Subcutaneous adipose tissue (tissue), 4 donors: Measurements from ENCODE around the gene HPD. TPM values are rescaled to one million over a fixed set of nuclear protein-coding genes. Genes with fewer than 3 reads are reported as not detected.

Source experiments
- CTCF ChIP-seq: fragments of 450-650 bp; IDR thresholded peaks from one replicate; pipeline ENCODE4 v1.5.1; 2016; ENCODE audit warnings: low read depth, mild to moderate bottlenecking, control low read depth, antibody characterized with exemption, moderate library complexity
- total RNA-seq, 4 donors: library from RNA; depleted of rRNA; stranded (reverse); fragments of >200 nt; gene quantifications; one replicate each; pipeline ENCODE4 v1.1.0, GENCODE V29; 2016

The HPD gene
- total RNA-seq, 4 donors from 2014 or later: 0.34 to 0.94 (median 0.74) TPM

GRCh38 chr12:121810833-121811433 lies 47.7 kb downstream of the HPD start:
- no peak for TF ChIP-seq CTCF

DNA sequence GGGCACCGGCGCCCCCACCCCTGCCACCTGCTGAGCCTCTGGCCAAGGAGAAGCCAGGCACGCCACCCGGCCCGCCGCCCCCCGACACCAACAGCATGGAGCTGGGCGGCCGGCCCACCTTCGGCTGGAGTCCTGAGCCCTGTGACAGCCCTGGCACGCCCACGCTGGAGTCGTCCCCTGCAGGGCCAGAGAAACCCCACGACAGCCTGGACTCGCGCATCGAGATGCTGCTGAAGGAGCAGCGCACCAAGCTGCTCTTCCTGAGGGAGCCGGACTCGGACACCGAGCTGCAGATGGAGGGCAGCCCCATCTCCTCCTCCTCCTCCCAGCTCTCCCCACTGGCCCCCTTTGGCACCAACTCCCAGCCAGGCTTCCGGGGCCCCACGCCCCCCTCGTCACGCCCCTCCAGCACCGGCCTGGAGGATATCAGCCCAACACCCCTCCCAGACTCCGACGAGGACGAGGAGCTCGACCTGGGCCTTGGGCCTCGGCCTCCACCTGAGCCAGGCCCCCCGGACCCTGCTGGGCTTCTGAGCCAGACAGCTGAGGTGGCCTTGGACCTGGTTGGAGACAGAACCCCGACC lies 48.3 kb downstream of the HPD start:
- no peak for TF ChIP-seq CTCF

- no peak for TF ChIP-seq CTCF
Observed at GRCh38 chr12:121809712-121810116, 48.9 kb downstream of the HPD start.

GRCh38 chr12:121808623-121809022 lies 50.0 kb downstream of the HPD start:
- no peak for TF ChIP-seq CTCF

GRCh38 chr12:121807642-121808347 lies 50.9 kb downstream of the HPD start:
- no peak for TF ChIP-seq CTCF

DNA sequence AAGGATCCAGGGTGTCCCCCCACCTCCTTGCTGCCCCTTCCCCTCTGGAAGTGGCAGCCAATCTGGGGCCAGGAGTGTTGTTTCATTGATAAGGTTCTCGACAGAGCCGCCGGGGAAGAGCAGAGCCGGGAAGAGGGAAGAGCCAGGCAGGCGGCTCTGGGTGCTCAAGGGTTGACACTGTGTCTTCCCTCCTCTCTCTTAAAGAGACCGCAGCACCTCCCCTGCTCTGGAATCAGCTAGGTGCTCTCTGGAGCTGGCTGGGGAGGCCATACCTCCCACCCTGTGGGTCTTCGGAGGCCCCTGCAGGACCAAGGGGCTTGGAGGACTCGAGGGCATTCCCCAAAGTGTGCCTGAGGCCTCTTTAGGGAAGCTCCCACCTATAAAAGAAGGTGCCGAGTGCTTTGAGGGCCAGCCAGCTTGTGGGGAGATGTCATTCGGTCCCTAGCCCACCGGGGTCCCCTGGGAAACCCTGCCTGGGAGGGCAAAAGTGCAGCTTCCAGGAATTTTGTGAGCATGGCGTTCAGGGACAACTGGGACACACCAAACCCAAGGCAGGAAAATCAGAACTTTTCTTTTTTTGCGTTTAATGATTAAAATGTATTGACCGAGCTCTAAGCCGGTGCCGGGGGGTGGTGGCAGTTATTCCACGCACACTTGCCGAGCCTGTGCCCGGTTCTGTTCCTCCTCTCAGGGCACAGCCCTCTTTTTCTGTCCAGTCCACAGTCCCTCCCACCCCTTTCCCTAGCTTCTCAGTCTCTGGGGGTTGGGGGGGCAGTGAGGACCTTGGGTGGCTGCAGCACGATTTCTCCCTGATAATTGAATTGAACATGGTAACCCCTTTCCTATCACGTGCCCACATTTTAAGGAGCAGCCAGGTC lies 51.9 kb downstream of the HPD start:
- no peak for TF ChIP-seq CTCF

DNA sequence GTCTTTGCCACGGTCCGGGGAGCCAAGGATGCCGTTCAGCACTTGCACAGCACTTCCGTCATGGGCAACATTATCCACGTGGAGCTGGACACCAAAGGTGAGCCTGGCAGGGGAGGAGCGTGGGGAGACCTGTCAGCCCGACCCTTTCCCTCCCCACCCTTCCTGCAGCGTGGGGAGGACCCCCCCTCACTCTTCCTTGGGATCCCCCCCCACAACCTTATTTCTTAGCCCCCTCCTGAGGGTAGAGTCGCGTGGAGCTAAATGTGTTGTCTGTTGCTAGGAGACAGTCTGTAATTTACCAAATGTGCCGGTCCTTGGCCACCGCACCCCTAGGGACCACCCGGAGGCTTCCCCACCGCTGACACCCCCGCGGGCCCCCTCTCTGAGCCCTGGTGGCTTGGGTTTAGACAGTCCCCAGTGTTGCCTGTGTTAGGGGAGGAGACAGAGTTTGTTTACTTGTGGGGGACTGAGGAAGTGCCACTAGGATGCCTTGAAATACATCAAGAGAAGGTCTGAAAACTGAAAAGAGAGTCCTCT lies 52.6 kb downstream of the HPD start:
- no peak for TF ChIP-seq CTCF
